Activated CD8-positive, alpha-beta T cell treated with anti-CD3 and anti-CD28 coated beads, Interleukin-2, amount 10 ng/mL, durations not matched to agents 7 days and 5 days (primary cell): ENCODE measurements around the gene EYS. TPM values are rescaled to one million over a fixed set of nuclear protein-coding genes. Genes with fewer than 3 reads are reported as not detected.

Experiments used
- ATAC-seq: fragments of 150-1000 bp; cut with Tn5 transposase; one replicate; pipeline ENCODE4 v1.10.0; 2021; ENCODE audit warnings: moderate library complexity
- CTCF ChIA-PET: fragments of 350-600 bp; sonication (Branson Sonifier 250); formaldehyde crosslinking; loops from one replicate; lab custom pipeline; 2021; ENCODE audit warnings: antibody characterized with exemption; lab: Charles Lee
- POLR2A ChIA-PET: fragments of 350-600 bp; sonication (Branson Sonifier 250); formaldehyde crosslinking; loops from one replicate; lab custom pipeline; 2021; ENCODE audit warnings: antibody characterized with exemption; lab: Charles Lee
- DNase-seq: peaks from one replicate; pipeline ENCODE4 v3.0.0-alpha.2; 2020
- H3K27ac Mint-ChIP-seq: one replicate; pipeline ENCODE4 v1.8.0; 2021; ENCODE audit warnings: mild to moderate bottlenecking, mixed read lengths
- H3K27me3 Mint-ChIP-seq: one replicate; pipeline ENCODE4 v1.8.0; 2021; ENCODE audit warnings: low read depth, mixed read lengths
- H3K36me3 Mint-ChIP-seq: one replicate; pipeline ENCODE4 v1.8.0; 2021; ENCODE audit warnings: low read depth, mixed read lengths
- H3K4me1 Mint-ChIP-seq: one replicate; pipeline ENCODE4 v1.8.0; 2021; ENCODE audit warnings: low read depth, mixed read lengths
- H3K4me3 Mint-ChIP-seq: one replicate; pipeline ENCODE4 v1.8.0; 2021; ENCODE audit warnings: mild to moderate bottlenecking, mixed read lengths
- H3K9me3 Mint-ChIP-seq: one replicate; pipeline ENCODE4 v1.8.0; 2022; ENCODE audit warnings: mixed read lengths; ENCODE audit not compliant: insufficient read depth
- total RNA-seq, 2 experiments: library from RNA; stranded (reverse); gene quantifications; one replicate each; pipeline ENCODE4 v1.2.3, GENCODE V29; 2021

The EYS gene
- total RNA-seq, 2 experiments from 2014 or later: not detected

DNA sequence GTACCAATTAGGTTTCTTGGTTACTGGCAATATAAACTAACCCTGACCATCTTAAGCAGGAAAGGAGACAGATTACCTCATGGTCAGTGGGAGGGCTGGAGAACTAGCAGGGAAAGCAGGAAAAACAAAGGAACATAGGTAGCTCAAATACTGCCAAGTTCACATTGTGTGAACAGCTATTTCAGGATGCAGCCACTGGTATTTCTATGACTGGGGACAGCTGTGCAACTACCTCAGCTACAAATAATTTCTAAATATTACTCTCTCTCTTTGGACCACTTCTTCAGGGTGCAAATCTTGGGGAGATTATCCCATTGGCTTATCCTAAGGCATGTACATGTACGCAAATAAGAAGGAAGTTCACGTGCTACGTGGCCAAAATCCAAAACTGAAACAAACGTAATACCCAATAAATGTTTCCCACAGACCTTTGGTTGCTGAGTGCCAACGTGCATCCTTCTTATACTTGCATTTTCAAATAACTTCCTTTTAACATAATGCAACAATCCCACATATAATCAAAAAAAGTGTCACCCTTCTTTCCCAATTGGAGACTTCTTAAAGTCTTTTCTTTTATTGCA, 1890.5 kb downstream of the EYS start:
- no peaks in the 10 kb centered on the region for H3K4me1 Mint-ChIP-seq
- no peak overlapping the region for H3K4me3 Mint-ChIP-seq
- no peak for ATAC-seq
- peaks cover 5% of the 10 kb centered on the region for H3K27me3 Mint-ChIP-seq
- no peaks in the 10 kb centered on the region for H3K36me3 Mint-ChIP-seq
- POLR2A ChIA-PET: no interaction called here
- CTCF ChIA-PET: no interaction called here
- DNase-seq: no peak
- H3K27ac Mint-ChIP-seq: no peak overlapping the region
- H3K9me3 Mint-ChIP-seq: no peaks in the 10 kb centered on the region

DNA sequence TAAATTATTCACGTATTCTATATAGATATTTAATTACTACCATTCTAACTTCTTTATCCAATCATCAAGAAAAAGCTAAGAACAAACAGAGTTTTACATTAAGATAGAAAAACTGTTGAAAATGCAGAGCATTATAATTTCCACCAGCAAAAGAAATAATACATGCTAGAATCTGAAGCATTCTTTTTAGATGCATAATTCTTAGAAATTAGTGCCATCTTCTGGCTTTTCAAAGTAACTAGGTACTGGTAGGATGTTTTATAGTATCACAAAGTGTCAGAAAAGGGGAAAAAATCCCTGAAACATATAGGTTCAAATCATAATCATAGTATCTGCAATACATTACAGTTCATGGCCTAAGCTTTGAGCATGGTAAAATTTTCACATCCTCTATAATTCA, 1892.6 kb downstream of the EYS start:
- POLR2A ChIA-PET: no interaction called here
- Mint-ChIP-seq H3K27me3 (peaks cover 7% of the 10 kb centered on the region), H3K36me3 (no peaks in the 10 kb centered on the region), H3K9me3 (no peaks in the 10 kb centered on the region), H3K27ac (no peak overlapping the region), H3K4me1 (no peaks in the 10 kb centered on the region), H3K4me3 (no peak overlapping the region)
- CTCF ChIA-PET: interaction anchor here (1.0 kb wide), 1 partner anchor 461 kb away, joined by 3 read pairs; no protein-coding TSS in a partner anchor
- no peak for ATAC-seq
- DNase-seq: no peak

DNA sequence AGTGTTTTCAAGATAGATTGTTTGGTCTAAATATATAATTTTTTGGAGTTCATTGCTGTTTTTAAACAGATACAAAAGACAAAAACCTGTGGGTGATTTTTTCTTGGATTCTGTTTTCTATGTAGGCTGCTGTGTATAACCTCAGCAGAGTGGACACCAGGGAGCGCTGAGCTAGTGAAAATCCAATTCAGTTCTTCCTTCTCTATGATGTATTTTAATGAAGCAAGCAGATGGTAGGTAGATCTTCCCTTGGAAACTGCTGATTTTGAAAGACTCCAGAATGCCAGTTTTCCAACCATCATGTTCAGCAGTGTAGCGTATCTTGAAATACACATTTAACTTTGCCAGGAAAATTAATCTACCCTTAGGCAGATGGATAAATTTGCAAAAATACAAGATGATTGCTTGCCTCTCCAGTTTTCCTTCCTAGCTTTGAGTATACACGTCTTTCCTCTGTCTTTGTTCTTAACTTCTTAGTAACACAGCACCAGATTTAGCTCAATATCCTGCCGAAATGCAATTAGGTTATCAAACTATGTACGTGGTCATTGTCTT, 1893.4 kb downstream of the EYS start:
- ATAC-seq (no peak), DNase-seq (no peak)
- H3K4me3 Mint-ChIP-seq: no peak overlapping the region
- H3K36me3 Mint-ChIP-seq: no peaks in the 10 kb centered on the region
- no peaks in the 10 kb centered on the region for H3K9me3 Mint-ChIP-seq
- no peaks in the 10 kb centered on the region for H3K4me1 Mint-ChIP-seq
- ChIA-PET POLR2A (no interaction called here), CTCF (no interaction called here)
- H3K27me3 Mint-ChIP-seq: peaks cover 7% of the 10 kb centered on the region
- H3K27ac Mint-ChIP-seq: no peak overlapping the region

DNA sequence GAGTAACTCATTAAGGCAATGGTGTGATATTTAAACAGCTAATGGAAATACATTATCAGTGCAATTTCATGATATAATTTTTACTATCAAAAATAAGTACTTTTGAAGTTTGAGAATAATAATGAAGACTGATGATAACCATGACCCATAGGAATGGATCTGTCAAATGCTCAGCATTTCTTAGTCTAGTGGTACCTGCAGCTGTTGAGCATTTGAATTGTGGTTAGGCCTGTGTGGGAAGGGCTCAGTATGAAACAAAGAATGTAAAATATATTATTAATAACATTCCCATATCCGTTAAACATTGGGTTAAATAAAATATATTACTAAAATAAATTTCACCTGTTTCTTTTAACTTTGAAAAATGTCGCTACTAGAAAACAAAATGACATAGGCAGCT, 1898.5 kb downstream of the EYS start:
- Mint-ChIP-seq H3K4me1 (peaks cover 7% of the 10 kb centered on the region), H3K9me3 (no peaks in the 10 kb centered on the region), H3K27ac (no peak overlapping the region), H3K27me3 (peaks cover 4% of the 10 kb centered on the region), H3K36me3 (no peaks in the 10 kb centered on the region), H3K4me3 (no peak overlapping the region)
- CTCF ChIA-PET: no interaction called here
- POLR2A ChIA-PET: no interaction called here
- DNase-seq (no peak), ATAC-seq (no peak)

DNA sequence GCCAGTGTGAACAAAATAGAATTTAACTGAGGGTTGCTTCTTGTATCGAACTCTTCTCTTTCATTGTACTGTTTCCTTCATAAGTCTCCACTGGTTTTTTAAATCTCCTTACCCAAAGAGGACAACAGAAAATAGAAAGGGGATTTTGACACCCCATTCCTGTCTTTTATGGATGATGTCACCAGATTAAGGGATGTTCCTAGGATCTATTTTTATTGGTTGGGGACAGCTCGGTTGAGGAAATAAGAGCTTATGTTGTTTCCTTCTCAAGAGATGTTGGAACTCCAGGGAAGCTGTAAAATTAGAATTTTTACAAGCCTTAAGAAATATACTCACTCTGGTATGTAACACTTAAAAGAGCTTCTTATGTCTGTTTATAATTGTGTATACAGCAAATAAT, 1900.0 kb downstream of the EYS start:
- Mint-ChIP-seq H3K36me3 (no peaks in the 10 kb centered on the region), H3K4me1 (peaks cover 7% of the 10 kb centered on the region), H3K9me3 (no peaks in the 10 kb centered on the region), H3K4me3 (no peak overlapping the region), H3K27me3 (peaks cover 4% of the 10 kb centered on the region), H3K27ac (no peak overlapping the region)
- DNase-seq: no peak
- ChIA-PET POLR2A (no interaction called here), CTCF (interaction anchor here (0.9 kb wide), 1 partner anchor 524 kb away, joined by 3 read pairs; no protein-coding TSS in a partner anchor)
- ATAC-seq: no peak

DNA sequence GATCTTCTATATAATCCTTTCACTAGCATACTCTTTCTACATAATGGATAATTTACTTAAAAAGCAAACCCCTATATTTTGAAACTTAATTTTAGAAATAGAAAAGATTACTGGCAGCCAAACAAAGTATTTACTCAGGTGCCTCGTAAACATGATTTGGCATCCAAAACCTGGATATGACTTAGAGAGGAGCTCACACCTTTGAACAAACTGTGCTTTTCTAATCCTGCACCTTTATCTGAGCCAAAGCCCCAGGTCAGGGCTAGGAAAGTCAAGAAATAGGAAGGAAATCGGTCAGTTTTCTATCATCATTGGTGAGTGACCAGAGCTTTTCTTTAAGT, 1900.5 kb downstream of the EYS start:
- no peak for DNase-seq
- Mint-ChIP-seq H3K4me3 (no peak overlapping the region), H3K36me3 (no peaks in the 10 kb centered on the region), H3K27ac (no peak overlapping the region), H3K27me3 (peaks cover 2% of the 10 kb centered on the region), H3K9me3 (no peaks in the 10 kb centered on the region), H3K4me1 (peaks cover 7% of the 10 kb centered on the region)
- ChIA-PET CTCF (interaction anchor here (0.9 kb wide), 1 partner anchor 524 kb away, joined by 3 read pairs; no protein-coding TSS in a partner anchor), POLR2A (no interaction called here)
- ATAC-seq: no peak

DNA sequence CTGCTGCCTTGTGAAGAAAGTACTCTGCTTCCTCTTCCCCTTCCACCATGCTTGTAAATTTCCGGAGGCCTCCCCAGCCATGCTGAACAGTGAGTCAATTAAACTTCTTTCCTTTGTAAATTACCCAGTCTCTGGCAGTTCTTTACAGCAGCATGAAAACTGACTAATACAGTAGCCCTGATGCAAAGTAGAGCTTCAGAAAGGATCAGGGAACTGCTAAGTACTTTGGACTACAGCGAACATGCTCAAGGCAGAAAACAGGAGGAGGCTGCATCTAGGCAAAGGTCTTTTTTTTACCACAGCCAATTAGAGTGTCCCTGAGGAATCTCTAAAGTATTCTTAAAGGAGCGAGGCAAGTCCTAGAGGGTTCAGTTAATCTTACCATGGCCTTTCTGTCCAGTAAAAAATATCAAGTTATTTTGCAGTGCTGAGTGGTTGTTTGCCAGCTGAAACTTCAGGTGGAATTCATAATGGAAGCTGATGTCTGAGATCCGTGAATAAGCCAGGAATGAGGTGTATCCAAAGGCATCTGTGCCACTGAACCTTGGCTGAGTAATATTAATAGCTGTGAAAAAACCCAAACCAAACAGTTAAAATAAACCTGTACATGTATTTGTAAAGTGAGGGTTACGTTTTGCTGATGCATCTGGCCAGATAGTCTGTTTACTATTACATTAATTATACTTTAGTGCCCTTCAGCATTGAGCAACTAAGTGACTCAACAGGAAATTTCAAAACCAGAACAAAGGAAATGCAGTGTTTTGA, 1901.0 kb downstream of the EYS start:
- ChIA-PET CTCF (no interaction called here), POLR2A (no interaction called here)
- DNase-seq (no peak), ATAC-seq (no peak)
- no peak overlapping the region for H3K4me3 Mint-ChIP-seq
- H3K36me3 Mint-ChIP-seq: no peaks in the 10 kb centered on the region
- peaks cover 7% of the 10 kb centered on the region for H3K4me1 Mint-ChIP-seq
- H3K27ac Mint-ChIP-seq: no peak overlapping the region
- peaks cover 2% of the 10 kb centered on the region for H3K27me3 Mint-ChIP-seq
- H3K9me3 Mint-ChIP-seq: no peaks in the 10 kb centered on the region

DNA sequence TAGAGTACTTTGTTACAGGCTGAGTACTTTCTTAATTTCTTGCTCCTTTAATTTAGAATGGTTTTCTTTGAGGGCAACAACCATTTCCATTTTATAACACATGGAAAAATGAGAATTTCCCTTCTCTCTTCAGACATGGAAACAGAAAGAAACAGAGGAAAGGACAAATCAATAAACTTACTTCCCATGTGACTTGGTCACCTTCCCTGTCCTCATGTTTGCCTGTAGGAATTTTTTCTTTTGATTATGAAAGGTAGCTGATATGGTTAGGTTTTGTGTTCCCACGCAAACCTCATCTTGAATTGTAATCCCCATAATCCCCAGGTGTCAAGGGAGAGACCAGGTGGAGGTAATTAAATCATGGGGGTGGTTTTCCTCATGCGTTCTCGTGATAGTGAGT, 1901.7 kb downstream of the EYS start:
- ATAC-seq (no peak), DNase-seq (no peak)
- Mint-ChIP-seq H3K36me3 (no peaks in the 10 kb centered on the region), H3K9me3 (no peaks in the 10 kb centered on the region), H3K27ac (no peak overlapping the region), H3K4me1 (peaks cover 7% of the 10 kb centered on the region), H3K27me3 (no peaks in the 10 kb centered on the region), H3K4me3 (no peak overlapping the region)
- ChIA-PET POLR2A (no interaction called here), CTCF (no interaction called here)

DNA sequence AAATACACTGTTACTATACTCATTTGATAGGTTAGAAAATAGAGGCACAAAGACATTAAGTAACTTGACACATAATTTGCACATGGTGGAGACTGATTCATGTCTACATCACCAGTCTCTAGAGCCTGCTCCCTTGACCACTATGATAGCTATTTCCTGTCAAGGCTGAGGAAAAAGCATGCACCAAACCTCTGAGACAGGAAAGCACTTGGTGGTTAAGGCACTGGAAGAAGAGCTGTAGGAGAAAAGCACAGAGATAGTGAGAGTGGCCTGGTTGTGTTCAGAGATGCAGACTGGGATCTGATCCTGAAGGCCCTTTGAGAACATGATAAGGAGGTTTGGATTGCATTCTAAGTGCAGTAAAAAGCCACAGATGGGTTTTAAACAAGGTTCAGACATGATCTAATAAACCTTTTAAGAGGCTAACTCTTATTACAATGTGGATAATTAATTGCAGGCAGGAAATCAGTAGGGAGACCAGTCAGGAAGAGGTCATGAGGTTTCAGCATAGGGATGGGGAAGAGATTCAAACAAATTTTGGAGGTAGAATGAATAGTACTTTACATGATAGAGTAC, 1902.6 kb downstream of the EYS start:
- POLR2A ChIA-PET: interaction anchor here (0.6 kb wide), 1 partner anchor 208 kb away, joined by 5 read pairs; no protein-coding TSS in a partner anchor
- Mint-ChIP-seq H3K4me3 (no peak overlapping the region), H3K27me3 (no peaks in the 10 kb centered on the region), H3K9me3 (no peaks in the 10 kb centered on the region), H3K27ac (no peak overlapping the region), H3K36me3 (no peaks in the 10 kb centered on the region), H3K4me1 (peaks cover 7% of the 10 kb centered on the region)
- CTCF ChIA-PET: interaction anchor here (1.3 kb wide), 1 partner anchor 452 kb away, joined by 3 read pairs; no protein-coding TSS in a partner anchor
- no peak for ATAC-seq
- DNase-seq: no peak

DNA sequence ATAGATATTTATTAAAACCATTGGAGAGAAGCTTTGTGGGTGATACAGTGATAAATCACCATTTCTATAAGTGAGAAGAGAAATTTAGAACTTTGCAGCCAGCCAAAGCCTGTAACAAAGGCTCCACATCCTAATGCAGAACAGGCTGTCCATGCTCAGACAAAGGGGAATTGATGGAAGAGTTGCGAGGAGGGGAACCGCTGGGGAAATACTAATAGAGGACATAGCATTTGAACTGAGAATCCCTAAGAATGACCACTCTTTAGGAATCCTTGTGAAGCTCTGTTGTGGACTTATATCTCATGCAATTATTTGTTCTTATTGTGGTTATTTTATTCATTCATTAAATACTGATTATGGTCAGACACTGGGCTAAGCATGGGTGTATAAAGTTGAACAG, 1903.7 kb downstream of the EYS start:
- H3K4me1 Mint-ChIP-seq: peaks cover 7% of the 10 kb centered on the region
- no peak overlapping the region for H3K27ac Mint-ChIP-seq
- POLR2A ChIA-PET: no interaction called here
- CTCF ChIA-PET: interaction anchor here (1.4 to 3.0 kb wide), 2 partner anchors 205 to 211 kb away, joined by 3 to 12 read pairs; no protein-coding TSS in a partner anchor
- H3K9me3 Mint-ChIP-seq: no peaks in the 10 kb centered on the region
- H3K4me3 Mint-ChIP-seq: no peak overlapping the region
- H3K36me3 Mint-ChIP-seq: no peaks in the 10 kb centered on the region
- ATAC-seq (no peak), DNase-seq (no peak)
- H3K27me3 Mint-ChIP-seq: no peaks in the 10 kb centered on the region

DNA sequence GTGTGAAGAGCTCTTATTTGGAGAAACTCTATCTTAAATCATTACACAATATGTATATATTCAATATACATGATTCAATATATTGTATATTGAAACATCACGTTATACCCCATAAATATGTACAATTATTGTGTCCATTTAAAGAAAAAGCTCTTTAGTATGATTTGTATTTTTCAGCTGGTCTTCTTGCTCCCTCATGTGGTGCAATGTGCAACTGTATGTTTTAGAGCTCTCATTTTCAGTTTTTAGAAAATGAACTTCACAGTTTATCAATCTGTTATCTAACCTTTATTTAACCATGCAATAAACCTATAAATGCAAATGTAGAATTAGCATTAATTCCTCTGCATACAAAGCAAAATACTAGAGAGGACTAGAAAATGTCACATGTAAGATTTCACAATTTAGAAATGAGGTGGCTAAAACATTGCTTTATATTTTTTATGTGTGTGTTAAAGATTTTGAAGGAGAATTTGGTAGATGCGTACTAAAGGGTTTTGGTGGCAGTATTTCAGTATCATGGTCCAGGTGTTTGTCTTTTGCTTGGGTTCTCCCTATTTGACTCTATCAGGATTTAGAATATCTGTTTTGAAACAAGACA, 1904.3 kb downstream of the EYS start:
- CTCF ChIA-PET: interaction anchor here (1.3 to 3.0 kb wide), 5 partner anchors 40 to 455 kb away, joined by 3 to 17 read pairs (median 3); no protein-coding TSS in a partner anchor
- no peak for DNase-seq
- H3K4me1 Mint-ChIP-seq: peaks cover 7% of the 10 kb centered on the region

More for the DNA sequence above, 1904.3 kb downstream of the EYS start:
- H3K9me3 Mint-ChIP-seq: no peaks in the 10 kb centered on the region
- H3K27ac Mint-ChIP-seq: no peak overlapping the region
- H3K27me3 Mint-ChIP-seq: no peaks in the 10 kb centered on the region
- H3K36me3 Mint-ChIP-seq: no peaks in the 10 kb centered on the region
- H3K4me3 Mint-ChIP-seq: no peak overlapping the region
- POLR2A ChIA-PET: no interaction called here
- no peak for ATAC-seq
